GM12892 (cell line): ENCODE results near the gene FCHO2.

ENCODE experiments used
- POLR2A ChIP-seq: IDR thresholded peaks from 2 replicates; pipeline ENCODE4 v1.6.1; 2011; ENCODE audit warnings: low read depth, low read length, control low read depth
- POLR2AphosphoS5 ChIP-seq: IDR thresholded peaks from 2 replicates; pipeline ENCODE4 v1.6.1; 2011; ENCODE audit warnings: low read depth, low read length, control low read depth
- TAF1 ChIP-seq: IDR thresholded peaks from 2 replicates; pipeline ENCODE4 v1.6.1; 2011; ENCODE audit warnings: low read depth, mild to moderate bottlenecking, control low read depth, low read length, borderline replicate concordance

- TF ChIP-seq TAF1 (no peak), POLR2A (no peak), POLR2AphosphoS5 (no peak)
These were observed 125.3 kb downstream of the FCHO2 start for GRCh38 chr5:73081093-73081492.
